ENCODE measurements around the gene AMBP. TPM values are rescaled to one million over a fixed set of nuclear protein-coding genes. Genes with fewer than 3 reads are reported as not detected.
A peak's percentile ranks its signal among the peaks of the same experiment; 100 is the strongest.

The AMBP gene
- total RNA-seq, 2 donors from 2014 or later, result 53.4 to 307 TPM

DNA sequence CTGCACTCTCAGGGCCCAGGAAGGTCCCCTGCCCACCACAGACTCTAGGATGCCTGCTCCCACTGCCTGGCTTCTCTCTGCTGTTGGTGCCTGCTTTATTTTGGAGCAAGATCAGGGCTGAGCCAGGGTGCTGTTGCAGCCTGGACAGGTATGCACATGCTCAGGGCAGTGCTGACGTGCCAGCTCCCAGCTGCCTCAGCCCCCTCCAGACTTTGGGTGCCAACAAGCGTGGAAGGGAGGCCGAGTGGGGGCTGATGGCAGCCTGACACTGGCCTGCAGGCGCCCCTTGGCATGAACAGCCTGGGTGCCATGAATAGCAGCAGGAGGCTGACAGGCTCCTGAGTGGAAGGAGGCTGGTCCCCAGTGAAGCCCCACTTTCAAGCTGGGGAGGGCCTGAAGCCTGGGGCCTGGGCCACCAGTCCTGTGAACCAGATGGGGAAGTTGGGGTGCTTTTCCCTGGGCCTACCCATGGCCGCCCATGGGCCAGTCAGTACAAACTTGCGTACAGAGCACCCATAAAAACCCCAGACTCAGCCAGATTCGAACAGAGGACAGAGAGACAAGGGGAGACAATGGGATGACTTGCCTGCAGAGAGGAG is 6.8 kb downstream of the AMBP start:
- no peak for ATAC-seq
- Histone ChIP-seq H3K27me3 (no peaks in the 10 kb centered on the region), H3K9me3 (no peaks in the 10 kb centered on the region), H3K4me1 (peaks cover 16% of the 10 kb centered on the region), H3K4me3 (no peak overlapping the region), H3K36me3 (replicated peaks in 1 of 2; ENCODE audit: insufficient read depth in 1 of 2, low read depth in 2 of 2) (no peaks in the 10 kb centered on the region), H3K27ac (no peak overlapping the region)
- intact Hi-C loops (cut with DNase I), result no loop called here
- no peak for TF ChIP-seq CTCF (IDR thresholded peaks at IDR 0.05)
- TF ChIP-seq POLR2A (IDR thresholded peaks at IDR 0.05), result no peak
- no peak for DNase-seq
- 86 to 89% methylated on average over 3 to 7 of the region's 7 CpGs for WGBS, 2 donors

GRCh38 chr9:114070188-114071103 is 7.7 kb downstream of the AMBP start:
- no peak for TF ChIP-seq CTCF (IDR thresholded peaks at IDR 0.05)
- no peak overlapping the region for H3K4me3 ChIP-seq

GRCh38 chr9:114069476-114070187 is 8.5 kb downstream of the AMBP start:
- Histone ChIP-seq H3K27ac (no peak overlapping the region), H3K4me1 (peaks cover 12% of the 10 kb centered on the region), H3K9me3 (no peaks in the 10 kb centered on the region), H3K36me3 (replicated peaks in 1 of 2; ENCODE audit: insufficient read depth in 1 of 2, low read depth in 2 of 2) (no peaks in the 10 kb centered on the region), H3K27me3 (no peaks in the 10 kb centered on the region), H3K4me3 (no peak overlapping the region)
- intact Hi-C loops (cut with DNase I), result no loop called here
- no peak for ATAC-seq
- DNase-seq, result peak in 1 of 4 donors; percentile 9
- no peak for TF ChIP-seq CTCF (IDR thresholded peaks at IDR 0.05)
- 89 to 92% methylated on average over 7 to 8 of the region's 9 CpGs for WGBS, 2 donors

More at GRCh38 chr9:114070188-114071103, 7.7 kb downstream of the AMBP start:
- H3K27me3 ChIP-seq, result no peaks in the 10 kb centered on the region
- intact Hi-C loops (cut with DNase I), result no loop called here
- peak; percentile 7 for ATAC-seq
- H3K9me3 ChIP-seq, result no peaks in the 10 kb centered on the region
- no peak overlapping the region for H3K27ac ChIP-seq
- no peak for DNase-seq
- H3K36me3 ChIP-seq (replicated peaks in 1 of 2; ENCODE audit: insufficient read depth in 1 of 2, low read depth in 2 of 2), result no peaks in the 10 kb centered on the region
- peaks cover 13% of the 10 kb centered on the region for H3K4me1 ChIP-seq
- WGBS, 2 donors, result 89 to 100% methylated on average over 7 to 16 of the region's 17 CpGs

- no peak for DNase-seq
- WGBS, 2 donors, result 89 to 95% methylated on average over 8 of the region's 8 CpGs
- TF ChIP-seq POLR2A (IDR thresholded peaks at IDR 0.05) (no peak), CTCF (IDR thresholded peaks at IDR 0.05) (no peak)
- H3K9me3 ChIP-seq, result no peaks in the 10 kb centered on the region
- intact Hi-C loops (cut with DNase I), result no loop called here
- no peak overlapping the region for H3K27ac ChIP-seq
- no peak for ATAC-seq
- peaks cover 3% of the 10 kb centered on the region for H3K4me1 ChIP-seq
- H3K4me3 ChIP-seq, result no peak overlapping the region
- no peaks in the 10 kb centered on the region for H3K27me3 ChIP-seq
- H3K36me3 ChIP-seq (replicated peaks in 1 of 2; ENCODE audit: insufficient read depth in 1 of 2, low read depth in 2 of 2), result no peaks in the 10 kb centered on the region
These were observed 12.8 kb downstream of the AMBP start for GRCh38 chr9:114065304-114065703.
